Skin epidermis (tissue), 12 donors: ENCODE results near the gene NLRP10.
A peak's percentile ranks its signal among the peaks of the same experiment; 100 is the strongest.

ENCODE experiments used
- H3K27ac ChIP-seq, 21 experiments: fragments of 200-600 bp; sonication (generic) in 11 of 21; one replicate each; pipeline ENCODE4 v1.5.0; 2020; ENCODE audit warnings: mild to moderate bottlenecking in 3 of 21, inconsistent platforms in 2 of 21, moderate library complexity in 2 of 21
- H3K4me3 ChIP-seq, 7 experiments: fragments of 200-600 bp; sonication (generic) in 2 of 7; one replicate each; pipeline ENCODE4 v1.5.0; 2020; ENCODE audit warnings: inconsistent platforms in 2 of 7, mild to moderate bottlenecking in 2 of 7, moderate library complexity in 1 of 7

The NLRP10 gene

GRCh38 chr11:7977232-7977917 is 12.1 kb upstream of the NLRP10 start:
- H3K27ac ChIP-seq: no peak overlapping the region
- H3K4me3 ChIP-seq: no peak overlapping the region

GRCh38 chr11:7974668-7975067 is 9.4 kb upstream of the NLRP10 start:
- no peak overlapping the region for H3K4me3 ChIP-seq
- no peak overlapping the region for H3K27ac ChIP-seq

- Histone ChIP-seq H3K27ac (no peak overlapping the region), H3K4me3 (no peak overlapping the region)
Measured at GRCh38 chr11:7973011-7973410, 7.8 kb upstream of the NLRP10 start.

DNA sequence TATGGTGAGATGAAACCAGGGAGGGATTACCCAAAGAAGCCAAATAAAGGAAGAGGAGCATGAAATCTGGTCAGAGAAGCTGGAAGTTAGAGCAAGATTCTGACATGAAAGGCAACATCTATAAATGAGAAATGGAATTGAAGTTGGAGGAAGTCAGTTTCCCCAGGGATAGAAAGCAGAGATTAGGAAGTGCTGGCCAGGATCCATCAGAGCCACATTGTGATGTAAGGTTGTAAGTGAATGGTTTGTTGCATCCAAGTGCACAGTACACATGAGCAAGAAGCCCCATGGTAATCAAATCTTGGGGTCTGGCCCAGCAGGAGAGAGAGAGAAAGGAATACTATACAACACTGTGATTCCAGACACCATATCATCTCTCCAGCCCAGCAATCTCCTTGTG is 6.6 kb upstream of the NLRP10 start:
- H3K4me3 ChIP-seq: no peak overlapping the region
- no peak overlapping the region for H3K27ac ChIP-seq

DNA sequence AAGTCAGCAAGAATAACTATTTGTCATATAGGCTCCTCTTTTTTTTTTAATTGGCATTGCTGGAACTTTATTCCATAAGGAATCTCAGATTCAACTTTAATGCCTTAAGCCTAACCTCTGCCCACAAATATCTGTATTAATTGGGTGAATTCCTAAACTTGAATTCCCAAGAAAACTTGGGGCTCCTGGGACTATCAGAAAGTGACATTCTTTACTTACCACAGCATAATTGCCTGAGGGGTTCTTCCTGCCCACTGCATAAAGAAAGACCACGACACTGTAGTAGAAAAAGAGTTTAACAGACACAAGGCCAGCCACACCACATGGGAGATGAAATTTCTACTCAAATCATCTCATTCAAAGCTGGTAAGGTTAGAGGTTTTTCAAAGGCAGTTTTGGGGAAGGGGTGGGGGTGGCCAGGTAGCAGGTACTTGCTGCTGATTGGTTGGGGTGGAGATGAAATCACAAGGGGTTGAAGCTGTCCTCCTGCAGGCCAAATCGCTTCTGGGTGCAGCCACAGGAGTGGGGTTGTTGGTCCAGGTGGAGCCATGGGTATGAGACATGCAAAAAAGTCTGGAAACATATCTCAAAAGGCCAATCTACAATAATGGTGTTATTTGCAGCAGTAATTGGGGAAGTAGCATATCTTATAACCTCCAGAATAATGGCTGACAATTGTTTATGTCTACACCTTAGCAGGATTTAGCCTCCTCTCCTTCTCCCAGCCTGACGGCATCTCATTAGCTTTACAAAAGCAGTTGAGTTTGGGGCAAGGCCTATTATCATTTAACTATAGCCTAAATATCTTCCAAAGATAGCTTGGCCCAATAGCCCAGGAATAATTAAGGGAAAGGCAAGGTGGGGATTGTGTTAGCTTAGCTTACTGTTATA is 4.8 kb upstream of the NLRP10 start:
- no peak overlapping the region for H3K4me3 ChIP-seq
- no peak overlapping the region for H3K27ac ChIP-seq

DNA sequence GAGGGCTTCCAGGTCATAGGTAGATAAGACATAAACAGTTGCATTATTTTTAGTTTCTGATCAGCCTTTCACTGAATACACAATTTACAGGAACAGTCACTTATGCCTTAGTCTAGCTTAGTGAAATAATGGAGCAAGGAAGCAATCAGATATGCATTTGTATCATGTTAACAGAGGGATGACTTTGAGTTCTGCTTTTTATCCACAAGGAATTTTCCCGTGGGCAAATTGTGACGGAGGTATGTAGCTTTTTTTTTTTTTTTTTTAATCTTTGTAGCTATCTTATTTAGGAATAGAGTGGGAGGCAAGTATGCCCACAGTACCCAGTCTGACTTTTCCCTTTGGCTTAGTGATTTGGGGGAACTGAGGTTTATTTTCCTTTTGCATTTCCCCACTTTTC is 3.4 kb upstream of the NLRP10 start:
- no peak overlapping the region for H3K4me3 ChIP-seq
- H3K27ac ChIP-seq: no peak overlapping the region

DNA sequence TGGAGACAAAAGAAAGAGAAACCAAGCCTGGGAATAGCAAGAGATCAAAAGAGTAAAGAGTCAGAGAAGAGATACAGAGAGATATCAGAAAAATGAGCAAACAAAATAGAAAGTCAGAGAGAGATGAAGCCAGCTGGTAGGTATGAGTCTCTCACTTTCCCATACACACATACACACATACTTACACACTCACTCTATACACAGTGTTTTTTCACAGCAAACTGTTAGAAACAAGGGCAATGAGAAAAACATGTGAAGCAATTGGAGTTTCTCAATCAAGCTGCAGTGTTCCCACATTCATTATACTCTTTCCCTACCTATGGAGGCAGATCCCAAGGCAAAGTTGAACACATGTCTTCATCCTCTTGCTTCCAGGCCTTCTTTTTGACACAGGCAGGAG is 2.6 kb upstream of the NLRP10 start:
- Histone ChIP-seq H3K4me3 (no peak overlapping the region), H3K27ac (no peak overlapping the region)

DNA sequence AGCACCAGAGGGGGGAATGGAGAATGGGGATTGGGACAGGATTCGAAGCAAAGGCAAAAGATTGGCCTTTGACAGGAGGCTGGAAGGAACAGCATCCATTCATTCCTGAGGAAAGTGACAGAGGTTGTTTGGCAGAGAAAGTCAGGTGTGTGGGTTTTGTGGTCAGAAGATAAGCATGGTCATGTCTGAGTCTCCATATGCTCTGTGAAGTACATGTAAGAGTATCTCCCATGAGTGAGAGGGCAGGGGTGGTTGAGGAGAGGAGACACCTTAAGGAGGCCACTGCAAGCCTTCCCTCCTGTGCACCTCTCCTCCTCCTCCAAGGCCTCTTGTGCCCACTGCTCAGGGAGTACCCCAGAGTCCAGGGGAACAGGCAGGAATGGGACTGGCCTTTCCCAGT is 1.9 kb upstream of the NLRP10 start:
- no peak overlapping the region for H3K27ac ChIP-seq
- no peak overlapping the region for H3K4me3 ChIP-seq

- peak overlapping the region in 7 of 21 experiments; percentile 4 to 61 (median 44) for H3K27ac ChIP-seq
Measured at GRCh38 chr11:7964873-7965272, 374 bp downstream of the NLRP10 start.

GRCh38 chr11:7964261-7964660 is 986 bp downstream of the NLRP10 start:
- H3K27ac ChIP-seq: peak overlapping the region in 4 of 21 experiments; percentile 24 to 61 (median 54)
- H3K4me3 ChIP-seq: no peak overlapping the region

More at GRCh38 chr11:7964873-7965272, 374 bp downstream of the NLRP10 start:
- no peak overlapping the region for H3K4me3 ChIP-seq

- H3K4me3 ChIP-seq: no peak overlapping the region
- H3K27ac ChIP-seq: no peak overlapping the region
Measured at GRCh38 chr11:7955191-7955590, 10.1 kb downstream of the NLRP10 start.

DNA sequence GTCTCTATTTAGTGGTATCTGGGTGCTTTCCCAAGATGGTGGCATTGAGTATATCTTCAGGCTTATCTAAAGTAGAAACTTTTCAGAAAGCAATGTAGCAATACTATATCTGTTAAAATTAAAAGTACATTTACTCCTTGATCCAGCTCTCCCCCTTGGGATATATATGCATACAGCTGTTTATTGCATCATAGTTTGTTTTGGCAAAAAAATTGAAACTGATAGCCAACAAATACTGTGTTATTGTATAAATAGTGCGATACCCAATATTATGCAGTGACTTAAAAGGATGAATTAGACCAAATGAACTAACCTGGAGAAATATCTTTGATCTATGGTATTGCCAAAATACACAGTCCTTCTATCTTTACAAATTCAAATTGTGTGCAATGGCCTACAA is 15.3 kb downstream of the NLRP10 start:
- no peak overlapping the region for H3K4me3 ChIP-seq
- H3K27ac ChIP-seq: no peak overlapping the region

GRCh38 chr11:7944123-7944522 is 21.1 kb downstream of the NLRP10 start:
- Histone ChIP-seq H3K27ac (no peak overlapping the region), H3K4me3 (no peak overlapping the region)

DNA sequence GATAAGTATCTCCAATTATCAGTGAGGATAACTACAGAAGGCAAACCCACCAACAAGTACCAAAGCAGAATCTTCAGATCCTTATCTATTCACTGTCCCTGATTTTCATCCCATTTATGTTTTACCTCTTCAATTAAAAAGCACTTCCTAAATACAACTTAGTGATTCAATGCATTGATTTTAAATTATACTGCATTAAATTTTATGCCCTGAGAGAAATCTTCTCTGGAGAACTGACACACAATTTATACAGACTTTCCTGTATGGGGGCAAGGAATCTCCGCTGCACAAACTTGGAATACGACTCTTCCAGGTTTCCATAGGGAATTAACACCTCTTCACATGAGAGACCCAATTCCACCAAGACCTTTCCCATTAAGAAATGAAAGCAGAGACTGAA is 23.6 kb downstream of the NLRP10 start, which contains the start of gene OR10A3:
Gene OR10A3, minus strand, starts transcription at position 101 of the 400 bp plus-strand sequence. CDS start 2,188 bp downstream, outside the sequence.
- Histone ChIP-seq H3K27ac (no peak within 1 kb of the TSS), H3K4me3 (no peak within 1 kb of the TSS)

- H3K27ac ChIP-seq: no peak overlapping the region
- no peak overlapping the region for H3K4me3 ChIP-seq
Measured at GRCh38 chr11:7941146-7941545, 24.1 kb downstream of the NLRP10 start.

- Histone ChIP-seq H3K27ac (no peak overlapping the region), H3K4me3 (no peak overlapping the region)
Measured at GRCh38 chr11:7936615-7937014, 28.6 kb downstream of the NLRP10 start.

DNA sequence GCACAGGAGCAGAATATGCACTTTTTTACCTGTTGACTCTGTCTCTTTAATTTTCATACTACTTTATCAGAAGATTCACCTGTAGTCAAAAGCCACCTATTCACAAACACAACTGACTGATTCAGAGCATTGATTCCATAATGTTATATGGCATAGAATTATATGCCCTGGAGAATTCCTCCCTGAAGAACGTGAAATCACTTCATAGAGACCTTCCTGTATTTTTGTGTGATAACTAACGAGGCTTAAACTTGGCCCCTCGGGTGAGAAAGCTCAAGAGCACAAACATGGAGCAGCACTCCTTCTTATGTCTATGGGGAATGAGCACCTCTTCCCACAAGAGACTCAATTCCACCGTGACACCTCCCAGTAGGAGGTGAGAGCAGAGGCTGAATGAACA is 34.1 kb downstream of the NLRP10 start, which contains the start of gene OR10A6:
Gene OR10A6, minus strand, starts transcription at position 101 of the 400 bp plus-strand sequence. CDS start 2,606 bp downstream, outside the sequence.
- no peak within 1 kb of the TSS for H3K4me3 ChIP-seq
- H3K27ac ChIP-seq: no peak within 1 kb of the TSS

GRCh38 chr11:7927635-7928034 is 37.6 kb downstream of the NLRP10 start:
- Histone ChIP-seq H3K27ac (no peak overlapping the region), H3K4me3 (no peak overlapping the region)

- no peak overlapping the region for H3K27ac ChIP-seq
- H3K4me3 ChIP-seq: no peak overlapping the region
Measured at GRCh38 chr11:7924536-7924935, 40.7 kb downstream of the NLRP10 start.

DNA sequence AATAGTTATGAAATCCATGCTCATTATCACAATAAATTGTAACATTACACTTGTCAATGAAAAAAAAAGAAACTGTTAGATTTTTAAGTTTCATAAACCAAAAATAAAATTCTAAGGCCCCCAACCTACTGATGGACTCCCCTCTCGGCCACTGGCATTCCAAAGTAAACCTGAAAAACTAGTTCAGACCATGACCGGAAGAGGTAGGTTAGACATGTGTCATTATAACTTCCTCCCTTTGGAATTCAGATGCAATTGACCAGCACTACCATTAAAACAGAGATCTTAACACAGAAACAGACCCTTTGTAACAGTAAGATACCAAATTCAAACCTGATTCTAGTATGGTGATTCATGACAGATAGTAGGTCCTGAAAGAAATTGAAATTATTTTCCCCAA is 47.1 kb downstream of the NLRP10 start:
- Histone ChIP-seq H3K4me3 (no peak overlapping the region), H3K27ac (no peak overlapping the region)
